Measurements from ENCODE around the gene GABBR1.

The GABBR1 gene

GRCh38 chr6:29524444-29525310 is 108.3 kb downstream of the GABBR1 start:
- DNase-seq: no peak

GRCh38 chr6:29524044-29524443 is 108.9 kb downstream of the GABBR1 start:
- DNase-seq: no peak

GRCh38 chr6:29522227-29522626 is 110.8 kb downstream of the GABBR1 start:
- no peak for DNase-seq

GRCh38 chr6:29521006-29521680 is 111.8 kb downstream of the GABBR1 start:
- DNase-seq: no peak

GRCh38 chr6:29520232-29520631 is 112.8 kb downstream of the GABBR1 start:
- no peak for DNase-seq

- DNase-seq: no peak
These were observed 113.5 kb downstream of the GABBR1 start for GRCh38 chr6:29519291-29520010.

- no peak for DNase-seq
These were observed 115.1 kb downstream of the GABBR1 start for GRCh38 chr6:29517728-29518440.

GRCh38 chr6:29517245-29517644 is 115.7 kb downstream of the GABBR1 start:
- no peak for DNase-seq

GRCh38 chr6:29516108-29516507 is 116.9 kb downstream of the GABBR1 start:
- no peak for DNase-seq

GRCh38 chr6:29510746-29511300 is 122.2 kb downstream of the GABBR1 start:
- no peak for DNase-seq

GRCh38 chr6:29510202-29510601 is 122.8 kb downstream of the GABBR1 start:
- DNase-seq: no peak

Measured in activated naive CD4-positive, alpha-beta T cell treated with anti-CD3 and anti-CD28 coated beads, Interleukin-2, amount 50 U/mL, for 16 hours (primary cell).